HEK293 (cell line): ENCODE measurements around the gene HLA-DQB1.
A peak's percentile ranks its signal among the peaks of the same experiment; 100 is the strongest.

Experiments
- CTCF ChIA-PET: fragments of 350-600 bp; formaldehyde crosslinking; extraction: SDS; loops from one replicate; lab custom pipeline; 2021; ENCODE audit warnings: antibody characterized with exemption; lab: Yijun Ruan, JAX
- POLR2A ChIA-PET: fragments of 300-600 bp; formaldehyde crosslinking; extraction: SDS; loops from one replicate; lab custom pipeline; 2020; ENCODE audit warnings: antibody characterized with exemption, inconsistent platforms; lab: Yijun Ruan, JAX
- H3K27ac ChIP-seq: fragments of 200-500 bp; sonication (Bioruptor generic); 2 replicates; pipeline ENCODE4 v1.5.1; 2014; ENCODE audit warnings: low read depth, low read length, control low read depth, inconsistent platforms; ENCODE audit errors: extremely low read depth
- H3K36me3 ChIP-seq, 2 experiments: fragments of 200-500 bp in 1 of 2; sonication (Bioruptor generic) in 1 of 2; 1 replicate in 1 of 2; 2 replicates in 1 of 2; pipeline ENCODE4 v1.5.1; 2014 to 2017; ENCODE audit warnings: inconsistent platforms in 2 of 2, low read length in 2 of 2; ENCODE audit not compliant: control insufficient read depth in 2 of 2, insufficient read depth in 1 of 2
- H3K4me1 ChIP-seq: fragments of 200-500 bp; sonication (Bioruptor generic); 2 replicates; pipeline ENCODE4 v1.5.1; 2014; ENCODE audit warnings: mild to moderate bottlenecking, low read length, inconsistent platforms; ENCODE audit not compliant: control insufficient read depth, insufficient read depth
- H3K4me3 ChIP-seq: 2 replicates; pipeline ENCODE4 v1.5.1; 2011; ENCODE audit warnings: low read depth, mild to moderate bottlenecking, control low read depth, low read length, moderate library complexity
- H3K9me3 ChIP-seq: fragments of 200-500 bp; sonication (Bioruptor generic); 2 replicates; pipeline ENCODE4 v1.5.1; 2014; ENCODE audit warnings: low read depth, low read length, inconsistent platforms; ENCODE audit not compliant: control insufficient read depth, insufficient read depth
- ATF2 ChIP-seq: fragments of 450-650 bp; formaldehyde crosslinking; IDR thresholded peaks from 2 replicates; pipeline ENCODE4 v1.5.1; 2016; ENCODE audit warnings: missing biosample characterization, missing genetic modification characterization, low read depth
- INSM2 ChIP-seq: fragments of 450-650 bp; formaldehyde crosslinking; IDR thresholded peaks from 2 replicates; pipeline ENCODE4 v1.5.1; 2016; ENCODE audit warnings: missing biosample characterization, missing genetic modification characterization
- MYNN ChIP-seq: fragments of 450-650 bp; formaldehyde crosslinking; IDR thresholded peaks from 2 replicates; pipeline ENCODE4 v1.5.1; 2016; ENCODE audit warnings: missing biosample characterization, missing genetic modification characterization, borderline replicate concordance
- PBX3 ChIP-seq: sonication (generic); formaldehyde crosslinking; IDR thresholded peaks from 2 replicates; pipeline ENCODE4 v1.8.1; 2022; ENCODE audit warnings: mild to moderate bottlenecking, moderate library complexity, missing genetic modification reagents
- PRDM1 ChIP-seq: fragments of 450-650 bp; formaldehyde crosslinking; IDR thresholded peaks from 2 replicates; pipeline ENCODE4; 2016; ENCODE audit warnings: missing biosample characterization, missing genetic modification characterization
- PRDM6 ChIP-seq: fragments of 450-650 bp; formaldehyde crosslinking; IDR thresholded peaks from 2 replicates; pipeline ENCODE4 v1.5.1; 2017; ENCODE audit warnings: missing biosample characterization, missing genetic modification characterization
- SP7 ChIP-seq: fragments of 450-650 bp; formaldehyde crosslinking; IDR thresholded peaks from 2 replicates; pipeline ENCODE4 v1.5.1; 2016; ENCODE audit warnings: missing biosample characterization, missing genetic modification characterization
- ZBTB20 ChIP-seq: fragments of 450-650 bp; formaldehyde crosslinking; IDR thresholded peaks from 2 replicates; pipeline ENCODE4 v1.5.1; 2016; ENCODE audit warnings: missing biosample characterization, missing genetic modification characterization
- ZBTB48 ChIP-seq: fragments of 450-650 bp; formaldehyde crosslinking; IDR thresholded peaks from 2 replicates; pipeline ENCODE4 v1.5.1; 2016; ENCODE audit warnings: missing biosample characterization, missing genetic modification characterization
- ZBTB49 ChIP-seq: fragments of 450-650 bp; formaldehyde crosslinking; IDR thresholded peaks from 2 replicates; pipeline ENCODE4 v1.5.1; 2016; ENCODE audit warnings: missing biosample characterization, missing genetic modification characterization, low read depth
- ZEB2 ChIP-seq: fragments of 450-650 bp; formaldehyde crosslinking; IDR thresholded peaks from 2 replicates; pipeline ENCODE4 v1.5.1; 2016; ENCODE audit warnings: missing biosample characterization, missing genetic modification characterization
- ZNF133 ChIP-seq: fragments of 450-650 bp; formaldehyde crosslinking; IDR thresholded peaks from 2 replicates; pipeline ENCODE4 v1.5.1; 2016; ENCODE audit warnings: missing biosample characterization, missing genetic modification characterization
- ZNF2 ChIP-seq: fragments of 450-650 bp; formaldehyde crosslinking; IDR thresholded peaks from 2 replicates; pipeline ENCODE4 v1.5.1; 2016; ENCODE audit warnings: missing biosample characterization, missing genetic modification characterization
- ZNF26 ChIP-seq: fragments of 450-650 bp; formaldehyde crosslinking; IDR thresholded peaks from 2 replicates; pipeline ENCODE4 v1.5.1; 2016; ENCODE audit warnings: missing biosample characterization, missing genetic modification characterization
- ZNF280D ChIP-seq: fragments of 450-650 bp; formaldehyde crosslinking; IDR thresholded peaks from 2 replicates; pipeline ENCODE4 v1.5.1; 2016; ENCODE audit warnings: missing biosample characterization, missing genetic modification characterization
- ZNF362 ChIP-seq: fragments of 450-650 bp; formaldehyde crosslinking; IDR thresholded peaks from 2 replicates; pipeline ENCODE4 v1.5.1; 2016; ENCODE audit warnings: missing biosample characterization, missing genetic modification characterization
- ZNF416 ChIP-seq: fragments of 450-650 bp; formaldehyde crosslinking; IDR thresholded peaks from 2 replicates; pipeline ENCODE4 v1.5.1; 2016; ENCODE audit warnings: missing biosample characterization, missing genetic modification characterization
- ZNF610 ChIP-seq: fragments of 450-650 bp; formaldehyde crosslinking; IDR thresholded peaks from 2 replicates; pipeline ENCODE4 v1.5.1; 2016; ENCODE audit warnings: missing biosample characterization, missing genetic modification characterization, borderline replicate concordance
- ZNF654 ChIP-seq: fragments of 450-650 bp; formaldehyde crosslinking; IDR thresholded peaks from 2 replicates; pipeline ENCODE4 v1.5.1; 2016; ENCODE audit warnings: low read depth, missing biosample characterization, missing genetic modification characterization
- ZNF658 ChIP-seq: fragments of 450-650 bp; formaldehyde crosslinking; IDR thresholded peaks from 2 replicates; pipeline ENCODE4; 2016; ENCODE audit warnings: missing biosample characterization, missing genetic modification characterization
- ZNF660 ChIP-seq: fragments of 450-650 bp; IDR thresholded peaks from 2 replicates; pipeline ENCODE4 v1.5.1; 2018; ENCODE audit warnings: missing biosample characterization, mild to moderate bottlenecking, missing genetic modification characterization

Gene HLA-DQB1

GRCh38 chr6:32666420-32667300 lies at the start of gene HLA-DQB1:
Gene HLA-DQB1, minus strand, starts transcription at chr6:32666657. Its CDS starts 50 bp downstream, at chr6:32666607.
- H3K4me3 ChIP-seq = peak within 1 kb of the TSS; percentile 63
- ChIA-PET CTCF (interaction anchor here (0.6 to 2.2 kb wide), 10 partner anchors 25 to 260 kb away, joined by 3 to 9 read pairs (median 3); partner anchors contain the start of gene HLA-DQA1), POLR2A (interaction anchor here (0.7 to 1.2 kb wide), 3 partner anchors 44 to 305 kb away, joined by 3 to 4 read pairs (median 3); no protein-coding TSS in a partner anchor)
- H3K36me3 ChIP-seq = peaks cover 0 to 5% of the 10 kb centered on the region in 2 experiments; a peak in 1 of 3 replicates
- no peak within 1 kb of the TSS for H3K27ac ChIP-seq
- no peaks in the 10 kb centered on the region for H3K9me3 ChIP-seq
- peaks cover 12% of the 10 kb centered on the region for H3K4me1 ChIP-seq
- 0 out of 2 replicates have a peak, but pooled peaks have one; percentile 28 for TF ChIP-seq ZNF660 (tag by site-specific recombination)
- TF ChIP-seq INSM2 (tag by site-specific recombination) = no peak
- no peak for TF ChIP-seq ZBTB20 (tag by site-specific recombination)
- TF ChIP-seq PBX3 = no peak
- TF ChIP-seq ZEB2 (tag by site-specific recombination) = no peak
- TF ChIP-seq ZNF362 (tag by site-specific recombination) = 0 out of 2 replicates have a peak, but pooled peaks have one; percentile 50
- TF ChIP-seq ATF2 (tag by site-specific recombination) = peak; percentile 40; the same call in 1 of the 2 replicates
- no peak for TF ChIP-seq ZNF610
- no peak; the same call in 1 of the 2 replicates for TF ChIP-seq PRDM6 (tag by site-specific recombination)
- TF ChIP-seq MYNN (tag by site-specific recombination) = no peak
- no peak for TF ChIP-seq ZNF26 (tag by site-specific recombination)
- no peak for TF ChIP-seq ZNF654 (tag by site-specific recombination)
- TF ChIP-seq SP7 = no peak
- TF ChIP-seq ZNF2 (tag by site-specific recombination) = no peak
- no peak for TF ChIP-seq ZNF280D
- TF ChIP-seq ZNF133 (tag by site-specific recombination) = no peak
- peak; percentile 60 for TF ChIP-seq PRDM1 (tag by site-specific recombination)
- TF ChIP-seq ZNF658 (tag by site-specific recombination) = no peak
- TF ChIP-seq ZBTB49 (tag by site-specific recombination) = no peak
- TF ChIP-seq ZBTB48 = peak; percentile 31; the same call in 1 of the 2 replicates
- no peak for TF ChIP-seq ZNF416 (tag by site-specific recombination)
